ENCODE results near the gene DGKD. TPM values are rescaled to one million over a fixed set of nuclear protein-coding genes. Genes with fewer than 3 reads are reported as not detected.

The DGKD gene
- total RNA-seq, 6 donors from 2014 or later, result 50.0 to 141 (median 75.6) TPM

DNA sequence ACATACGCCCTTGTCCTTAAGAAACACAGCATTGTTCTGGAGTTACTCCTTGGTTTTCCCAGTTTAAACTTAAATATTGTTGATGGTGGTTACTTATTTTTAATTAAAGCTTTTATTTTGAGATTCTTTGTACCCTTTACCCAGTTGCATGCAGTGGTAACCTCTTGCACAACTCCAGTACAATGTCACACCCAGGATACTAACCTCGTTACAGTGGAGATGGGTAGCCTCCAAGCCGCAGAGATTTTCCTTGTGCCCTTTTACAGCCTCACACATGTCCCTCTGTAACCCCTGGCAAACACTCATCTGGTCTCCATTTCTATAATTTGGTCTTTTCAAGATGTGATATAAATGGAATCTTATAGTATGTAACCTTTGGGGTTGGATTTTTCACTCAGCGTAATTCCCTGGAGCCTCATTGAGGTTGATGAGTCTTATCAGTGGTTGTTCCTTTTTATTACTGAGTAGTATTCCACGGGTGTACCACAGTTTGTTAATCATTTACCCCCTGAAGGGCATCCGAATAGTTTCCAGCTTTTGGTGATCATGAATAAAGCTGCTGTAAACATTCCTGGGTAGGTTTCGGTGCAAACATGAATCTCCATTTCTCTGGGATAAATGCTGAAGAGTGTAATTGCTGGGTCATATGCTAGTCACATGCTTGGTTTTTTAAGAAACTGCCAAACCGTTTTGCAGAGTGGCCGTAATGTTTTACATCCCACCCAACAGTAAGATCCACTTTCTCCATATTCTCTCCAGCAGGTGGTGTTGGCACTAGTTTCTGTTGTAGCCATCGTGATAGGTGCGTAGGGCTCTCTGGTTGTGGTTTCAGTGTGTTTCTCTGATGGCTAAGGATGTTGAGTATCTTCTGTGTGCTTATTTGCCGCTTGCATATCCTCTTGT, 68.6 kb downstream of the DGKD start:
- peak; percentile 5 to 9 for ATAC-seq (ENCODE audit: low FRiP score in 2 of 2)
- H3K9me3 ChIP-seq, result no peaks in the 10 kb centered on the region
- no peaks in the 10 kb centered on the region for H3K27me3 ChIP-seq
- WGBS, 2 donors, result 80% methylated on average over 12 of the region's 12 CpGs
- H3K4me3 ChIP-seq, result no peak overlapping the region
- TF ChIP-seq POLR2AphosphoS5 (IDR thresholded peaks at IDR 0.05), result no peak
- TF ChIP-seq, protein P1, sequence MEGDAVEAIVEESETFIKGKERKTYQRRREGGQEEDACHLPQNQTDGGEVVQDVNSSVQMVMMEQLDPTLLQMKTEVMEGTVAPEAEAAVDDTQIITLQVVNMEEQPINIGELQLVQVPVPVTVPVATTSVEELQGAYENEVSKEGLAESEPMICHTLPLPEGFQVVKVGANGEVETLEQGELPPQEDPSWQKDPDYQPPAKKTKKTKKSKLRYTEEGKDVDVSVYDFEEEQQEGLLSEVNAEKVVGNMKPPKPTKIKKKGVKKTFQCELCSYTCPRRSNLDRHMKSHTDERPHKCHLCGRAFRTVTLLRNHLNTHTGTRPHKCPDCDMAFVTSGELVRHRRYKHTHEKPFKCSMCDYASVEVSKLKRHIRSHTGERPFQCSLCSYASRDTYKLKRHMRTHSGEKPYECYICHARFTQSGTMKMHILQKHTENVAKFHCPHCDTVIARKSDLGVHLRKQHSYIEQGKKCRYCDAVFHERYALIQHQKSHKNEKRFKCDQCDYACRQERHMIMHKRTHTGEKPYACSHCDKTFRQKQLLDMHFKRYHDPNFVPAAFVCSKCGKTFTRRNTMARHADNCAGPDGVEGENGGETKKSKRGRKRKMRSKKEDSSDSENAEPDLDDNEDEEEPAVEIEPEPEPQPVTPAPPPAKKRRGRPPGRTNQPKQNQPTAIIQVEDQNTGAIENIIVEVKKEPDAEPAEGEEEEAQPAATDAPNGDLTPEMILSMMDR (IDR thresholded peaks at IDR 0.05), result no peak
- TF ChIP-seq EP300 (IDR thresholded peaks at IDR 0.05), result no peak
- TF ChIP-seq POLR2A (IDR thresholded peaks at IDR 0.05), result no peak
- H3K4me1 ChIP-seq, result peaks cover 36 to 60% (median 48%) of the 10 kb centered on the region in 4 donors
- DNase-seq, result no peak
- no peaks in the 10 kb centered on the region for H3K36me3 ChIP-seq
- peak overlapping the region; percentile 69 to 86 (median 74) for H3K27ac ChIP-seq

DNA sequence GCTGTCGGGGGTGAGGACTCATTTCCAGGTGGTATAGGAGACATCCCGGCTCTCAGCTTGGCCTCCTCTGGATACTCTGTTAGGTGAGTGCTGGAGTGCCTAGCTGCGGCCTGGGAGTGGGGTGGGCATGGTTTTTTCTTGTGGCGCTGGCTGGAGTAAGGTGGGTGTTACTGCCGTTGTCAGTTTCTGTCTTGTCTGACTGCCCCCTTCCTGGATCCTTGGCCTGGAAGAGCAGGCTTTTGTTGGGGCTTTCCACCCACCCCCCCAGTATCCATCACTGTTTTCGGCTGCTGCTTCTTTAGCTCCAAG, 69.2 kb downstream of the DGKD start:
- Histone ChIP-seq H3K27me3 (no peaks in the 10 kb centered on the region), H3K4me3 (no peak overlapping the region), H3K36me3 (no peaks in the 10 kb centered on the region), H3K9me3 (no peaks in the 10 kb centered on the region), H3K4me1 (peaks cover 32 to 54% (median 44%) of the 10 kb centered on the region in 4 donors), H3K27ac (peak overlapping the region; percentile 69 to 86 (median 74))
- TF ChIP-seq POLR2A (IDR thresholded peaks at IDR 0.05) (no peak), POLR2AphosphoS5 (IDR thresholded peaks at IDR 0.05) (no peak), EP300 (IDR thresholded peaks at IDR 0.05) (no peak)
- TF ChIP-seq, protein P1 (IDR thresholded peaks at IDR 0.05), result no peak
- 97 to 100% methylated on average over 6 of the region's 6 CpGs for WGBS, 2 donors
- DNase-seq (no peak), ATAC-seq (ENCODE audit: low FRiP score in 2 of 2) (no peak)

DNA sequence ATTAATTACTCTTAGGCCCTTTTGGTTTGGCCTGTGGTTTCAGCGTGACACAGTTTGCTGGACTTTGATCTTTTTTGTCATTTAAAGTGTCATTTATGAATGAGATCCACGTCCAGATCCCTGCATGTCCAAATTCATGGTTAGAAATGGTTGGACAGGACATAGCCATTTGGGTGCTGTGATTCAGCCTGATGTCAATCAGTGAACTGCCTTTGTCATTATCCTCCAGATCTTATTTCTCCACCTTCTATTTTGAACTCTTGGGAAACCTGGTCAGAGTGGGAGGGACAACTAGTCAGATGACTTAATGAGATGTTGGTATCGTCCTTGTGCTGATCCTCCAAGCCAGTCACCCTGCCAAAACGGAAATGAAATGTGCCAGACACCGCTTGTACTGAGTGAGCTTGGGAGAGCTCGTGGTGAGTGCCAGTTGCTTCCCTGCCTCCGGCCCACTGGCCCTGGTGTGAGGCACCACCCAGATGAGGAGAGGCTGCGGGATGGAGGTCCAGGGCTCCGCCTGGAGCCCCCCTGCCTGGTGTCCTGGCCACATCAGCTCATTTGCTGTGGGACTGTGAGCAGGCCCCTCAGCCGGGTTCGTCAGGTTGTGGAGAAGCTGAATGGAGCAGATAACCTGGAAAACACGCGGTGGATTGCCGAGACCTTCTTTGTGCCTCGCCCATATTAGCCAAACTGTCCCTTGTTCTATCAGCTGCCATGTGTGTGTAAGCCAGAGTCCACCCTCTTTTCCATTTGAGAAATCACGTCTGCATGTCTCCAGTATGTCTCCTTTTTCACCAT, 70.1 kb downstream of the DGKD start:
- Histone ChIP-seq H3K9me3 (no peaks in the 10 kb centered on the region), H3K27me3 (no peaks in the 10 kb centered on the region), H3K27ac (peak overlapping the region; percentile 69 to 86 (median 74)), H3K4me1 (peaks cover 23 to 46% (median 35%) of the 10 kb centered on the region in 4 donors), H3K4me3 (no peak overlapping the region), H3K36me3 (no peaks in the 10 kb centered on the region)
- WGBS, 2 donors, result 80 to 90% methylated on average over 16 of the region's 16 CpGs
- TF ChIP-seq, protein P1 (IDR thresholded peaks at IDR 0.05), result no peak
- TF ChIP-seq POLR2A (IDR thresholded peaks at IDR 0.05) (peak in 1 of 4 donors; percentile 39), EP300 (IDR thresholded peaks at IDR 0.05) (peak in 1 of 4 donors; percentile 75), POLR2AphosphoS5 (IDR thresholded peaks at IDR 0.05) (peak in 1 of 2 donors; percentile 59)
- DNase-seq, result peak; percentile 47 to 85
- ATAC-seq (ENCODE audit: low FRiP score in 2 of 2), result peak; percentile 19 to 69

DNA sequence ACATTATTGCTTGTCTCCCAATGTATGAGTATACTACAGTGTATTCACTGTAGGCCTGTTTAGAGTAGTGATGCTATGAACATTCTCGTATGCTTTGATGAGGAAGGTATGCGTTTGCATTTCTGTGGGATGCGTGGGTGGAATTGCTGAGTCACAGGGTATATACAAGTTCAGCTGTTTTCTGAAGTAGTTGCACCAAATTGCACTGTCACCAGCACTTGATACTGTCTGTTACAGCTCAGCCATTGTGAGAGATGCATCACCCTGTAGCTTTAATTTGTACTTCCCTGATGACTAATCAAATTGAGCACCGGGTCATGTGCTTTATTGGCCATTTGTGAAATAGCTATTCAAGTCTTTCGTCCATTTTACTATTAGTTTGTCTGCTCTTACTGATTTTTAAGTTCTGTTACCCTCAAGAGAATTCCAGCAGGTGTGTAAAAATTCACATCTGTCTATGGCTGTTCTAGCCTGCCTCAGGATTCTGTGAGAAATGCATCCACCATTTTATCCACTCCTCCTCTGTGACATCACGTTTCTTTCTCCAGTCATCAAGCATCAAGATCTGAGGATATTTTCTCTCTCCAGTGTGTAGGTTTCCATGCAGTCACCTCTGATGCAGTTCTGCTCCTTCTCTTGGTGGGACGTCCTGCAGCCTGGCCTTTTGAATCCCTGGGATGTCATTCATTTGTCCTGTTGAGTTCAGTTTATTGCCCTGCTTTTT, 72.5 kb downstream of the DGKD start:
- ATAC-seq (ENCODE audit: low FRiP score in 2 of 2) (no peak), DNase-seq (no peak)
- Histone ChIP-seq H3K36me3 (no peaks in the 10 kb centered on the region), H3K27me3 (no peaks in the 10 kb centered on the region), H3K27ac (no peak overlapping the region), H3K4me1 (peaks cover 1 to 21% (median 12%) of the 10 kb centered on the region in 4 donors), H3K9me3 (no peaks in the 10 kb centered on the region), H3K4me3 (no peak overlapping the region)
- TF ChIP-seq, protein P1 (IDR thresholded peaks at IDR 0.05), result no peak
- TF ChIP-seq POLR2AphosphoS5 (IDR thresholded peaks at IDR 0.05) (no peak), EP300 (IDR thresholded peaks at IDR 0.05) (no peak), POLR2A (IDR thresholded peaks at IDR 0.05) (no peak)
- 82 to 84% methylated on average over 7 of the region's 7 CpGs for WGBS, 2 donors
